Measurements from ENCODE around the gene DYNLRB1.

- TF ChIP-seq SAFB (IDR thresholded peaks at IDR 0.05; ENCODE audit: borderline replicate concordance, low read depth, low read length) = no peak
- no peak for TF ChIP-seq ESRRA (IDR thresholded peaks at IDR 0.05; ENCODE audit: borderline replicate concordance, low read depth)
- TF ChIP-seq JUN (IDR thresholded peaks at IDR 0.05; ENCODE audit: borderline replicate concordance, low read depth, low read length) = no peak
- TF ChIP-seq JUN (CRISPR knock-in tag; IDR thresholded peaks at IDR 0.05; ENCODE audit: borderline replicate concordance) = no peak
- no peak for TF ChIP-seq POLR2B (IDR thresholded peaks at IDR 0.05; ENCODE audit: low read depth, partially characterized antibody)
- no peak for TF ChIP-seq CTCF (IDR thresholded peaks at IDR 0.05 in 2 of 3, conservative IDR thresholded peaks at IDR 0.05 in 1 of 3; ENCODE audit: insufficient read depth in 2 of 3, low read depth in 1 of 3, low read length in 3 of 3)
- no peak for TF ChIP-seq IRF2 (CRISPR knock-in tag; IDR thresholded peaks at IDR 0.05)
- no peak for TF ChIP-seq ZNF512 (tag; IDR thresholded peaks at IDR 0.05)
- no peak for TF ChIP-seq NFATC3 (IDR thresholded peaks at IDR 0.05)
These were observed 52.0 kb downstream of the DYNLRB1 start for GRCh38 chr20:34567892-34568865.

All from K562 (cell line).